Ishikawa (cell line): ENCODE results near the gene CSNK1D.

Source experiments
- CEBPB ChIP-seq: IDR thresholded peaks from 2 replicates; pipeline ENCODE4 v1.6.1; 2012
- CREB1 ChIP-seq: IDR thresholded peaks from 2 replicates; pipeline ENCODE4 v1.6.1; 2012; ENCODE audit warnings: low read depth
- EGR1 ChIP-seq: IDR thresholded peaks from 2 replicates; pipeline ENCODE4 v1.6.1; 2012
- EP300 ChIP-seq: IDR thresholded peaks from 2 replicates; pipeline ENCODE4 v1.6.1; 2012; ENCODE audit warnings: borderline replicate concordance
- FOXM1 ChIP-seq: IDR thresholded peaks from 2 replicates; pipeline ENCODE4 v1.6.1; 2012; ENCODE audit warnings: low read depth, borderline replicate concordance
- NFIC ChIP-seq: IDR thresholded peaks from 2 replicates; pipeline ENCODE4 v1.6.1; 2012
- RAD21 ChIP-seq: IDR thresholded peaks from 2 replicates; pipeline ENCODE4 v1.6.1; 2012; ENCODE audit warnings: low read depth
- TAF1 ChIP-seq: IDR thresholded peaks from 2 replicates; pipeline ENCODE4 v1.6.1; 2012; ENCODE audit warnings: low read depth, mild to moderate bottlenecking
- TCF12 ChIP-seq: IDR thresholded peaks from 2 replicates; pipeline ENCODE4 v1.6.1; 2012; ENCODE audit warnings: low read depth
- TEAD4 ChIP-seq: IDR thresholded peaks from 2 replicates; pipeline ENCODE4 v1.6.1; 2012
- YY1 ChIP-seq: IDR thresholded peaks from 2 replicates; pipeline ENCODE4 v1.6.1; 2012; ENCODE audit warnings: low read depth
- ZBTB7A ChIP-seq: IDR thresholded peaks from 2 replicates; pipeline ENCODE4 v1.6.1; 2012; ENCODE audit warnings: low read depth
- TF ChIP-seq, protein P1 (sequence below): IDR thresholded peaks from 2 replicates; pipeline ENCODE4 v1.6.1; 2012
- TF ChIP-seq, protein P2 (sequence below): IDR thresholded peaks from 2 replicates; pipeline ENCODE4 v1.6.1; 2012; ENCODE audit warnings: low read depth, mild to moderate bottlenecking
- TF ChIP-seq, protein P3 (sequence below): IDR thresholded peaks from 2 replicates; pipeline ENCODE4 v1.6.1; 2012

CSNK1D gene

DNA sequence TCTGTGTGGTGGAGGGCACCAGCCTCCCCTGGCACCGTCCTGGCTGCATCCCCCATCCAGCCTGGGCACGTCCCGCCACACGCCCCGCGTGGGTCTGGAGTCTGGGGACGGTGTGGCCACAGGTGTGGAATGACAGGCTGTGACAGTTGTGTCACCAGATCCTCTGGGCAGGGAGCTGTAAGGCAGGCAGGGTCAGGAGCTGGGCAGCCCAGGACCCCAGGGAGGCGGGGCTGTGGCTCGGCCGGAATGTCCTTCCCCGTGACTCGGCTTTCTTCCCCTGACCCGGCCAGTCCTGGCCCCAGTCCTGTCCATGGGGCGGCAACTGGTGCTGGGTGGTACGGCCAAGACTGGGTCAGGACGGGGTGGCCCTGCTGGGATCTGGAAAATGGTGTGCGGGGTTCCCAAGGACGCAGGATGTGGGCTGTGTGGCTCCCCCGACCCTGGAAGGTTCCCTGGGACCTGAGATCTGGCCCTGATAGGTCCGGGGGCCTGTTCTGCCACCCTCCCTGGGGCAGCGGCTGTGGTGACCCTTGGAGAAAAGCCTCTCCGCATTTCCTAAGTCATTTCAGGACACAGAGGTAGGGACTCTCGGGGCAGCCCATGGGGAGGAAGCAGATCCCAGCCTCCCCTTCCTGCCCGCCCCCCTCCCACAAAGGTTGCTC is 48.0 kb downstream of the CSNK1D start:
- no peak for TF ChIP-seq TAF1
- TF ChIP-seq TCF12: no peak
- no peak for TF ChIP-seq ZBTB7A
- TF ChIP-seq, protein P1, sequence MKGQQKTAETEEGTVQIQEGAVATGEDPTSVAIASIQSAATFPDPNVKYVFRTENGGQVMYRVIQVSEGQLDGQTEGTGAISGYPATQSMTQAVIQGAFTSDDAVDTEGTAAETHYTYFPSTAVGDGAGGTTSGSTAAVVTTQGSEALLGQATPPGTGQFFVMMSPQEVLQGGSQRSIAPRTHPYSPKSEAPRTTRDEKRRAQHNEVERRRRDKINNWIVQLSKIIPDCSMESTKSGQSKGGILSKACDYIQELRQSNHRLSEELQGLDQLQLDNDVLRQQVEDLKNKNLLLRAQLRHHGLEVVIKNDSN: no peak
- no peak for TF ChIP-seq YY1
- no peak for TF ChIP-seq EGR1
- TF ChIP-seq, protein P2, sequence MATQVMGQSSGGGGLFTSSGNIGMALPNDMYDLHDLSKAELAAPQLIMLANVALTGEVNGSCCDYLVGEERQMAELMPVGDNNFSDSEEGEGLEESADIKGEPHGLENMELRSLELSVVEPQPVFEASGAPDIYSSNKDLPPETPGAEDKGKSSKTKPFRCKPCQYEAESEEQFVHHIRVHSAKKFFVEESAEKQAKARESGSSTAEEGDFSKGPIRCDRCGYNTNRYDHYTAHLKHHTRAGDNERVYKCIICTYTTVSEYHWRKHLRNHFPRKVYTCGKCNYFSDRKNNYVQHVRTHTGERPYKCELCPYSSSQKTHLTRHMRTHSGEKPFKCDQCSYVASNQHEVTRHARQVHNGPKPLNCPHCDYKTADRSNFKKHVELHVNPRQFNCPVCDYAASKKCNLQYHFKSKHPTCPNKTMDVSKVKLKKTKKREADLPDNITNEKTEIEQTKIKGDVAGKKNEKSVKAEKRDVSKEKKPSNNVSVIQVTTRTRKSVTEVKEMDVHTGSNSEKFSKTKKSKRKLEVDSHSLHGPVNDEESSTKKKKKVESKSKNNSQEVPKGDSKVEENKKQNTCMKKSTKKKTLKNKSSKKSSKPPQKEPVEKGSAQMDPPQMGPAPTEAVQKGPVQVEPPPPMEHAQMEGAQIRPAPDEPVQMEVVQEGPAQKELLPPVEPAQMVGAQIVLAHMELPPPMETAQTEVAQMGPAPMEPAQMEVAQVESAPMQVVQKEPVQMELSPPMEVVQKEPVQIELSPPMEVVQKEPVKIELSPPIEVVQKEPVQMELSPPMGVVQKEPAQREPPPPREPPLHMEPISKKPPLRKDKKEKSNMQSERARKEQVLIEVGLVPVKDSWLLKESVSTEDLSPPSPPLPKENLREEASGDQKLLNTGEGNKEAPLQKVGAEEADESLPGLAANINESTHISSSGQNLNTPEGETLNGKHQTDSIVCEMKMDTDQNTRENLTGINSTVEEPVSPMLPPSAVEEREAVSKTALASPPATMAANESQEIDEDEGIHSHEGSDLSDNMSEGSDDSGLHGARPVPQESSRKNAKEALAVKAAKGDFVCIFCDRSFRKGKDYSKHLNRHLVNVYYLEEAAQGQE: no peak
- TF ChIP-seq NFIC: no peak
- no peak for TF ChIP-seq FOXM1
- TF ChIP-seq, protein P3, sequence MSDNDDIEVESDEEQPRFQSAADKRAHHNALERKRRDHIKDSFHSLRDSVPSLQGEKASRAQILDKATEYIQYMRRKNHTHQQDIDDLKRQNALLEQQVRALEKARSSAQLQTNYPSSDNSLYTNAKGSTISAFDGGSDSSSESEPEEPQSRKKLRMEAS: no peak
- TF ChIP-seq CREB1: no peak
- TF ChIP-seq CEBPB: no peak
- TF ChIP-seq RAD21: no peak
- no peak for TF ChIP-seq TEAD4
- no peak for TF ChIP-seq EP300

DNA sequence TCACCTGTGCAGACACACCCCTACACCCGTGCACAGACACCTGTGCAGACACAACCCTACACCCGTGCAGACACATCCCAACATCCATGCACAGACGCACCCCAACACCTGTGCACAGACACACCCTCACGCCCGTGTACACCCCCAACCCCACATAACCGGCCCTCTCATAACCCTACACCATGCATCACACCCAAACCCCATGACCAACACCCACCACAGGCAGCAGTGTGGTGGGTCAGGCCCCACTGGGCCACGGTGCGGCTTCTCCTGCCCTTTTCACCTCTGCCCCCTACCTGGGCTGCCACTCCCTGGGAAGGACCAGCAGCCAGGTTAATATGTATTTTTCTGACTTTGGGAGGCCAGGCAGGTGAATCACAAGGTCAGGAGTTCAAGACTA is 48.8 kb downstream of the CSNK1D start:
- TF ChIP-seq YY1: no peak
- TF ChIP-seq ZBTB7A: no peak
- TF ChIP-seq, protein P3: no peak
- no peak for TF ChIP-seq CREB1
- TF ChIP-seq EP300: no peak

DNA sequence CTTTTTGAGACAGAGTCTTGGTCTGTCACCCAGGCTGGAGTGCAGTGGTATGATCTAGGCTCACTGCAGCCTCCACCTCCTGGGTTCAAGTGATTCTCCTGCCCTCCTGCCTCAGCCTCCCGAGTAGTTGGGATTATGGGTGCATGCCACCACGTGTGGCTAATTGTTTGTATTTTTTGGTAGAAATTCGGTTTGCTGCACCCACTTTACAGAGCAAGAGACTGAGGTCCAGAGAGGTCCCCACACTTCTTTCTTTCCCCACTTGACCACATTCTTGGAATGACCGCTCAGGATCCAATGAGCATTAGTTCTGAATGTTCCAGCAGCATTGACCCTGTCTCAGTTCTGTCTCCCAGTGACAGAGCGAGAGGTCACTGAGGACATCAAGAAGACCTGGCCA is 50.0 kb downstream of the CSNK1D start:
- TF ChIP-seq TEAD4: no peak

DNA sequence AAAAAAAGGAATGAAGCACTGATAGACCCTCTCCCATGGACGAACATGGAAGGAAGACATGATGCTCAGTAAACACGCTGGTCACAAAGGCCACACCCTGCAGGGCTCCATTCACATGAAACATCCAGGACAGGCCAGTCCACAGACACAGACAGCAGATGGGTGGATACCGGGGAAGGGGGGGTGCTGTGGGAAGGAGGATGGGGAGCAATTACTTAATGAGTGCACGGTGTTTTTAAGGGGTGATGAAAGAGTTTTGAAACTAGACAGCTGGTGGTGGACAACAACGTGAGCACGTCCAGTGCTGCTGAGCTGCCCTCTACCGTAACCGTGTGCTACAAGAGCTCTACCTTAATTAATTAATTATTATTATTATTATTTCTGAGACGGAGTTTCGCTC is 50.7 kb downstream of the CSNK1D start:
- no peak for TF ChIP-seq CEBPB

DNA sequence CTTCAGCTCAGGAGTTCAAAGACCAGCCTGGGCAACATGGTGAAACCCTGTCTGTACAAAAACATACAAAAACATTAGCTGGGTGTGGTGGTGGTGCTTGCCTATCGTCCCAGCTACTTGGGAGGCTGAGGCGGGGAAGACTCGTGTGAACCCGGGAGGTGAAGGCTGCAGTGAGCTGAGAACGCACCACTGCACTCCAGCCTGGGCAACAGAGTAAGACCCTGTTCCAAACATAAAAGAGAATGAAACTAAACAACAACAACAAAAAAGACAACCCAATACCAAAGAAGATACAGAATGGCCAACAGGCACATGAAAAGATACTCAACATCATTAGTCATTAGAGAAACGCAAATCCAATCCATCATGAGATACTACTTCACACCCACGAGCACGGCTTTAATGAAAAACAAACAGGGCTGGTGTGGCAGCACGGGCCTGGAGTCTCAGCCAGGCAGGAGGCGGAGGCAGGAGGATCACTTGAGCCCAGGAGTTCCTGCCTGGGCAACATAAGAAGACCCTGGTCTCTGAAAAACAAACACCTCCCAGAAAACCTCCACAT is 52.1 kb downstream of the CSNK1D start:
- TF ChIP-seq YY1: no peak
- no peak for TF ChIP-seq TAF1
- no peak for TF ChIP-seq CREB1
- TF ChIP-seq FOXM1: no peak
- no peak for TF ChIP-seq EP300
- no peak for TF ChIP-seq NFIC
- no peak for TF ChIP-seq TCF12
- TF ChIP-seq, protein P3: no peak
- TF ChIP-seq RAD21: no peak
- TF ChIP-seq, protein P2: no peak
- TF ChIP-seq EGR1: no peak

DNA sequence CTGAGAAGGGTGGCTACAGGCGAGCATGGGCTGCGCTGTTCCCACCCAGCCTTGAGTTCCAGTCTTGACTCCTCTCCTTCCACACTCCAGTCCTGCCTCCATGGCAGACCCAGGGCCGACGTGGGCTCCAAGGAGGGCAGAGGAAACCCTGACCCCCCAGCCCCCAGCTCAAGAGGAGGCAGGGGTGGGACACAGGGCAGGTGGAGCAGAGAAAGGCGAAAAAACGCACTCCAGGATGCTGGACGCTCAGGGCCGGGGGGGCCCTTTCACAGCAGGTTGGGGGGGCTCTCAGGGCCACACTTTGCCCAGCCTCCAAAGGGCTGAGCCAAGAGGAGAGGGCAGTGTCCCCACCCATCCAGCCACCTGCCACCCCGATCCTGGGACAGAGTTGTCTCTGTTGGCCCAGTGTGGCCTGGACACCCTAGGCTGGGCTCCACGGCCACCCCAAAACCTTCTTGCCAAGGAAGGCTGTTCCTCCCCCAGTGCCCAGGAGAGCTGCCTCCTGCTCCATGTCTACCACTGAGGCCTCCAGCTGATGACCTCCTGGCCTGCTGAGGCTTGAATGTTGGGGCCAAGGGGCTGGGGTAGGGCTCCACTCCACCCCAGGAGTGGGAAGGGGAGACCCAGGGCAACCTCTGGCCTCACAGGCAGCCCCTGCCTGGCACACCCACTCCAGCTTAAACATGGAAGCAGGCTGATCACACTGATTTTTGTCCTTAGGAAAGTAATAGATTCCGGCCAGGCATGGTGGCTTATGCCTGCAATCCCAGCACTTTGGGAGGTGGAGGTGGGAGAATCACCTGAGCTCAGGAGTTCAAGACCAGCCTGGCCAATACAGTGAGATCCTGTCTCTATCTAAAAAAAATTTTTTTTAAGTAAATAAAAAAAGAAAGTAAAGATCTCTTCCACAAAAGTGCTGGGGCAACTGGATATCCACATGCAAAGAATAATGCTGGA is 53.5 kb downstream of the CSNK1D start:
- TF ChIP-seq, protein P3: no peak
- no peak for TF ChIP-seq NFIC
